GM12878 (cell line): Measurements from ENCODE around the gene CYP24A1. TPM values are rescaled to one million over a fixed set of nuclear protein-coding genes. Genes with fewer than 3 reads are reported as not detected.

Experiments used
- ATAC-seq: fragments of 200-7000 bp; cut with Tn5 transposase; 3 replicates; pipeline ENCODE4 v1.9.1; 2020; ENCODE audit warnings: mild to moderate bottlenecking, moderate library complexity
- BruUV-seq: library from RNA; stranded (reverse); fragments of 400-500 nt; replicated peaks from 2 replicates; lab custom pipeline; 2021; lab: Mats Ljungman, UMichigan
- CTCF ChIA-PET: fragments of 300-600 bp; sonication (Branson Sonifier 250); formaldehyde crosslinking; extraction: SDS; loops from one replicate; lab custom pipeline; 2021; ENCODE audit warnings: inconsistent platforms; lab: Yijun Ruan, JAX
- POLR2A ChIA-PET: fragments of 350-600 bp; formaldehyde crosslinking; extraction: SDS; loops from one replicate; lab custom pipeline; 2021; ENCODE audit warnings: inconsistent platforms; lab: Charles Lee
- RAD21 ChIA-PET: fragments of 300-600 bp; sonication (Branson Sonifier 250); formaldehyde crosslinking; loops from one replicate; lab custom pipeline; 2023; ENCODE audit warnings: antibody characterized with exemption; ENCODE audit not compliant: unreplicated experiment; lab: Charles Lee
- SMC1A ChIA-PET: fragments of 300-600 bp; sonication (Branson Sonifier 250); formaldehyde crosslinking; loops from one replicate; lab custom pipeline; 2023; ENCODE audit not compliant: unreplicated experiment, uncharacterized antibody; lab: Charles Lee
- DNase-seq: peaks from one replicate; pipeline ENCODE4 v3.0.0-alpha.2; 2011; ENCODE audit warnings: low read depth, low spot score
- FAIRE-seq: peaks from 3 replicates; lab custom pipeline; 2011; peaks lifted over from hg19 to GRCh38; lab: Jason Lieb, UNC
- H2AFZ ChIP-seq: 2 replicates; pipeline ENCODE4 v1.6.0; 2011; ENCODE audit warnings: low read depth, low read length, control low read depth; ENCODE audit not compliant: control insufficient read depth
- H3K27ac ChIP-seq: 2 replicates; pipeline ENCODE4 v1.5.1; 2011; ENCODE audit warnings: control low read depth; ENCODE audit not compliant: control insufficient read depth, insufficient read depth
- H3K27me3 ChIP-seq, 2 experiments: replicated peaks in 1 of 2; 2 replicates each; pipeline versions ENCODE4 v1.6.0 to v1.6.1; 2011; ENCODE audit warnings: low read length in 1 of 2; ENCODE audit not compliant: control insufficient read depth in 2 of 2, insufficient read depth in 2 of 2
- H3K36me3 ChIP-seq, 2 experiments: 2 replicates each; pipeline ENCODE4 v1.5.1; 2011; ENCODE audit warnings: low read length in 1 of 2; ENCODE audit not compliant: control insufficient read depth in 2 of 2, insufficient read depth in 2 of 2
- H3K4me1 ChIP-seq: 2 replicates; pipeline ENCODE4 v1.6.1; 2011; ENCODE audit warnings: mild to moderate bottlenecking, low read length, moderate library complexity, mixed read lengths; ENCODE audit not compliant: control insufficient read depth, insufficient read depth
- H3K4me2 ChIP-seq: 2 replicates; pipeline ENCODE4 v1.6.0; 2011; ENCODE audit warnings: control low read depth; ENCODE audit not compliant: control insufficient read depth, insufficient read depth
- H3K4me3 ChIP-seq: fragments of 200-600 bp; sonication (generic); 2 replicates; pipeline ENCODE4 v1.5.1; 2016
- H3K79me2 ChIP-seq: 2 replicates; pipeline ENCODE4 v1.6.0; 2011; ENCODE audit warnings: low read length; ENCODE audit not compliant: control insufficient read depth, insufficient read depth
- H3K9ac ChIP-seq: 2 replicates; pipeline ENCODE4 v1.8.0; 2011; ENCODE audit warnings: low read length, control low read depth, mixed read lengths; ENCODE audit not compliant: control insufficient read depth, insufficient read depth
- H3K9me3 ChIP-seq: replicated peaks from 3 replicates; pipeline ENCODE4 v1.5.1; 2011; ENCODE audit warnings: mild to moderate bottlenecking, low read length; ENCODE audit not compliant: control insufficient read depth, insufficient read depth
- H4K20me1 ChIP-seq: 2 replicates; pipeline ENCODE4 v1.6.0; 2011; ENCODE audit not compliant: control insufficient read depth, insufficient read depth
- BRCA1 ChIP-seq: IDR thresholded peaks from 2 replicates; pipeline ENCODE4 v1.6.1; 2011; ENCODE audit warnings: low read depth, low read length, improper control_type of control experiment
- CHD2 ChIP-seq: IDR thresholded peaks from 2 replicates; pipeline ENCODE4 v1.6.1; 2011; ENCODE audit warnings: low read depth, low read length, improper control_type of control experiment, borderline replicate concordance
- EGR1 ChIP-seq, 2 experiments: IDR thresholded peaks; 1 replicate in 1 of 2; 2 replicates in 1 of 2; pipeline ENCODE4 v1.6.1; 2011 to 2012; ENCODE audit warnings: low read depth in 2 of 2, low read length in 2 of 2, borderline replicate concordance in 1 of 2, mild to moderate bottlenecking in 1 of 2, moderate library complexity in 1 of 2
- EP300 ChIP-seq, 2 experiments: fragments of 150-350 bp in 1 of 2; IDR thresholded peaks; 2 replicates each; pipeline ENCODE4 v1.6.1; 2011 to 2012; ENCODE audit warnings: low read depth in 2 of 2, low read length in 2 of 2, borderline replicate concordance in 1 of 2, improper control_type of control experiment in 1 of 2, inconsistent platforms in 1 of 2; ENCODE audit not compliant: control insufficient read depth in 1 of 2
- HCFC1 ChIP-seq: fragments of 150-350 bp; IDR thresholded peaks from 2 replicates; pipeline ENCODE4 v1.6.1; 2014; ENCODE audit warnings: low read length
- HDAC6 ChIP-seq: fragments of 200-600 bp; sonication (generic); IDR thresholded peaks from one replicate; pipeline ENCODE4 v1.8.0; 2017; ENCODE audit warnings: antibody characterized with exemption; ENCODE audit not compliant: unreplicated experiment
- JUND ChIP-seq: IDR thresholded peaks from 2 replicates; pipeline ENCODE4 v1.6.1; 2012; ENCODE audit warnings: low read depth, mild to moderate bottlenecking, low read length, improper control_type of control experiment, moderate library complexity
- LARP7 ChIP-seq: fragments of 450-650 bp; IDR thresholded peaks from 2 replicates; pipeline ENCODE4 v1.6.1; 2017; ENCODE audit warnings: mild to moderate bottlenecking
- NR2C2 ChIP-seq: IDR thresholded peaks from 2 replicates; pipeline ENCODE4 v1.6.1; 2011; ENCODE audit warnings: borderline replicate concordance, low read depth; ENCODE audit not compliant: control insufficient read depth, insufficient read length
- STAT3 ChIP-seq: IDR thresholded peaks from 2 replicates; pipeline ENCODE4 v1.6.1; 2011; ENCODE audit warnings: low read depth, low read length, improper control_type of control experiment
- TCF7 ChIP-seq: IDR thresholded peaks from 2 replicates; pipeline ENCODE4 v1.6.1; 2014; ENCODE audit warnings: antibody characterized with exemption, borderline replicate concordance
- WGBS: methylation state at CpG from one replicate; pipeline ENCODE4 v1.1.6; 2016; ENCODE audit warnings: low lambda C conversion rate; ENCODE audit not compliant: insufficient replicate concordance, insufficient coverage; ENCODE audit errors: missing lambda C conversion rate; 5-methylcytosine and 5-hydroxymethylcytosine counted together
- in situ Hi-C: fragments of 300-500 bp; cut with MboI; formaldehyde crosslinking; loops from 9 replicates; pipeline ENCODE4 v1.14.3; 2018; ENCODE audit warnings: mixed read lengths
- intact Hi-C: fragments of 100-400 bp; cut with micrococcal nuclease; formaldehyde crosslinking; loops from one replicate; pipeline ENCODE4 v1.14.2; 2022; ENCODE audit not compliant: unreplicated experiment
- polyA plus RNA-seq, 11 experiments: library from polyadenylated mRNA; depleted of rRNA in 4 of 11; unstranded in 6 of 11; stranded (reverse) in 5 of 11; fragments of >200 nt; fragmentation: Nextera tagmentation in 4 of 11; fragmentation: Illumina TruSeq in 1 of 11; extraction: Ambion mirVana in 4 of 11; extraction: Trizol in 1 of 11; gene quantifications; 1 replicate in 1 of 11; 2 replicates in 10 of 11; pipeline versions ENCODE4 v1.2.1 to v1.2.3, GENCODE V29; 2011 to 2016; ENCODE audit warnings: inconsistent platforms in 2 of 11, missing spikeins in 2 of 11, low read depth in 1 of 11
- total RNA-seq, 4 experiments: library from RNA; depleted of rRNA in 3 of 4; stranded (reverse); fragments of >200 nt in 3 of 4; fragmentation: Illumina TruSeq in 1 of 4; extraction: Trizol in 1 of 4; gene quantifications; 2 replicates each; pipeline versions ENCODE4 v1.2.1 to v1.2.3, GENCODE V29; 2013 to 2021
- TF ChIP-seq, protein P1 (sequence below): fragments of 450-650 bp; formaldehyde crosslinking; IDR thresholded peaks from 2 replicates; pipeline ENCODE4 v1.5.0; 2022; ENCODE audit warnings: mild to moderate bottlenecking, missing genetic modification characterization
- TF ChIP-seq, protein P2 (sequence below): IDR thresholded peaks from 2 replicates; pipeline ENCODE4 v1.6.1; 2012; ENCODE audit warnings: low read depth, low read length, improper control_type of control experiment
- TF ChIP-seq, protein P3 (sequence below): fragments of 150-350 bp; IDR thresholded peaks from 2 replicates; pipeline ENCODE4 v1.6.1; 2014; ENCODE audit warnings: mild to moderate bottlenecking, low read depth, low read length
- TF ChIP-seq, protein P4 (sequence below): fragments of 450-650 bp; IDR thresholded peaks from 2 replicates; pipeline ENCODE4 v1.6.1; 2018; ENCODE audit warnings: borderline replicate concordance, mild to moderate bottlenecking; ENCODE audit not compliant: partially characterized antibody
- TF ChIP-seq, protein P5 (sequence below): IDR thresholded peaks from 2 replicates; pipeline ENCODE4 v1.6.1; 2012; ENCODE audit warnings: low read depth, low read length, improper control_type of control experiment

Gene CYP24A1
- total and polyA plus RNA-seq, 10 of the 15 experiments (the other 5 are each of a cell fraction or from before 2014, with no cell fraction given) = 0.69 TPM; not detected in 9

DNA sequence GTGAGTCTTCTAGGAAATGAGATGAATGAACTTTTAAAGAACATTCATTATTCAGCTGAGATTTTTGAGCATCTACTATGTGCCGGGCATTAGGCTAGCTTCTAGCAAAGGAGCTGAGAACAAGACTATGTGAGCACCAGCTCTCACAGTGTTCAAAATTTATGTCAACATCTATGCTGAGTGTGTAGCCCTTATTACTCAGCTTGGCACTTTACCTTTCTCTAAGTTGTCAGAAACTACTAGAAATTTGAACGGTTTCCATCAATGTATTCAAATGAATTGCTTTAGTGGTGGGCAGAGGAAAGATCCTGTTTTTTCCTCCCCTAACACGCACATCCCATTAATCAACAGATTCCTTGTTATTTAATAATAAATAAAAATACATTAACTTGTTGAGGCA, 33.3 kb downstream of the CYP24A1 start:
- FAIRE-seq (no peak), ATAC-seq (no peak), DNase-seq (no peak)
- intact Hi-C loops (no loop called here), in situ Hi-C loops (no loop called here)
- POLR2A ChIA-PET = no interaction called here
- RAD21 ChIA-PET = no interaction called here
- CTCF ChIA-PET = interaction anchor here (1.2 kb wide), 1 partner anchor 60 kb away, joined by 5 read pairs; no protein-coding TSS in a partner anchor
- Histone ChIP-seq H3K4me3 (no peak overlapping the region), H3K79me2 (no peaks in the 10 kb centered on the region), H3K4me2 (no peak overlapping the region), H2AFZ (no peak overlapping the region), H3K36me3 (no peaks in the 10 kb centered on the region), H3K9me3 (no peaks in the 10 kb centered on the region; the same call in 2 of the 3 replicates), H4K20me1 (no peaks in the 10 kb centered on the region), H3K27ac (no peak overlapping the region), H3K9ac (no peak overlapping the region), H3K27me3 (no peaks in the 10 kb centered on the region; a peak in 1 of 4 replicates), H3K4me1 (no peaks in the 10 kb centered on the region)
- WGBS = 60% methylated on average over 3 of the region's 3 CpGs
- BruUV-seq = no TSS peak
- SMC1A ChIA-PET = no interaction called here
- no peak for TF ChIP-seq BRCA1
- TF ChIP-seq EGR1 (IDR thresholded peaks at IDR 0.05; ENCODE audit: borderline replicate concordance in 1 of 2, low read depth in 2 of 2, low read length in 2 of 2) = no peak
- TF ChIP-seq HDAC6 = no peak
- TF ChIP-seq TCF7 = no peak
- no peak for TF ChIP-seq JUND
- TF ChIP-seq, protein P1, sequence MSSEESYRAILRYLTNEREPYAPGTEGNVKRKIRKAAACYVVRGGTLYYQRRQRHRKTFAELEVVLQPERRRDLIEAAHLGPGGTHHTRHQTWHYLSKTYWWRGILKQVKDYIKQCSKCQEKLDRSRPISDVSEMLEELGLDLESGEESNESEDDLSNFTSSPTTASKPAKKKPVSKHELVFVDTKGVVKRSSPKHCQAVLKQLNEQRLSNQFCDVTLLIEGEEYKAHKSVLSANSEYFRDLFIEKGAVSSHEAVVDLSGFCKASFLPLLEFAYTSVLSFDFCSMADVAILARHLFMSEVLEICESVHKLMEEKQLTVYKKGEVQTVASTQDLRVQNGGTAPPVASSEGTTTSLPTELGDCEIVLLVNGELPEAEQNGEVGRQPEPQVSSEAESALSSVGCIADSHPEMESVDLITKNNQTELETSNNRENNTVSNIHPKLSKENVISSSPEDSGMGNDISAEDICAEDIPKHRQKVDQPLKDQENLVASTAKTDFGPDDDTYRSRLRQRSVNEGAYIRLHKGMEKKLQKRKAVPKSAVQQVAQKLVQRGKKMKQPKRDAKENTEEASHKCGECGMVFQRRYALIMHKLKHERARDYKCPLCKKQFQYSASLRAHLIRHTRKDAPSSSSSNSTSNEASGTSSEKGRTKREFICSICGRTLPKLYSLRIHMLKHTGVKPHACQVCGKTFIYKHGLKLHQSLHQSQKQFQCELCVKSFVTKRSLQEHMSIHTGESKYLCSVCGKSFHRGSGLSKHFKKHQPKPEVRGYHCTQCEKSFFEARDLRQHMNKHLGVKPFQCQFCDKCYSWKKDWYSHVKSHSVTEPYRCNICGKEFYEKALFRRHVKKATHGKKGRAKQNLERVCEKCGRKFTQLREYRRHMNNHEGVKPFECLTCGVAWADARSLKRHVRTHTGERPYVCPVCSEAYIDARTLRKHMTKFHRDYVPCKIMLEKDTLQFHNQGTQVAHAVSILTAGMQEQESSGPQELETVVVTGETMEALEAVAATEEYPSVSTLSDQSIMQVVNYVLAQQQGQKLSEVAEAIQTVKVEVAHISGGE = no peak
- TF ChIP-seq NR2C2 = no peak
- TF ChIP-seq, protein P2, sequence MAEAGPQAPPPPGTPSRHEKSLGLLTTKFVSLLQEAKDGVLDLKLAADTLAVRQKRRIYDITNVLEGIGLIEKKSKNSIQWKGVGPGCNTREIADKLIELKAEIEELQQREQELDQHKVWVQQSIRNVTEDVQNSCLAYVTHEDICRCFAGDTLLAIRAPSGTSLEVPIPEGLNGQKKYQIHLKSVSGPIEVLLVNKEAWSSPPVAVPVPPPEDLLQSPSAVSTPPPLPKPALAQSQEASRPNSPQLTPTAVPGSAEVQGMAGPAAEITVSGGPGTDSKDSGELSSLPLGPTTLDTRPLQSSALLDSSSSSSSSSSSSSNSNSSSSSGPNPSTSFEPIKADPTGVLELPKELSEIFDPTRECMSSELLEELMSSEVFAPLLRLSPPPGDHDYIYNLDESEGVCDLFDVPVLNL = no peak
- no peak for TF ChIP-seq EP300 (IDR thresholded peaks at IDR 0.05; ENCODE audit: borderline replicate concordance in 1 of 2, control insufficient read depth in 1 of 2, low read depth in 2 of 2, low read length in 2 of 2)
- no peak for TF ChIP-seq LARP7
- no peak for TF ChIP-seq CHD2
- TF ChIP-seq, protein P3, sequence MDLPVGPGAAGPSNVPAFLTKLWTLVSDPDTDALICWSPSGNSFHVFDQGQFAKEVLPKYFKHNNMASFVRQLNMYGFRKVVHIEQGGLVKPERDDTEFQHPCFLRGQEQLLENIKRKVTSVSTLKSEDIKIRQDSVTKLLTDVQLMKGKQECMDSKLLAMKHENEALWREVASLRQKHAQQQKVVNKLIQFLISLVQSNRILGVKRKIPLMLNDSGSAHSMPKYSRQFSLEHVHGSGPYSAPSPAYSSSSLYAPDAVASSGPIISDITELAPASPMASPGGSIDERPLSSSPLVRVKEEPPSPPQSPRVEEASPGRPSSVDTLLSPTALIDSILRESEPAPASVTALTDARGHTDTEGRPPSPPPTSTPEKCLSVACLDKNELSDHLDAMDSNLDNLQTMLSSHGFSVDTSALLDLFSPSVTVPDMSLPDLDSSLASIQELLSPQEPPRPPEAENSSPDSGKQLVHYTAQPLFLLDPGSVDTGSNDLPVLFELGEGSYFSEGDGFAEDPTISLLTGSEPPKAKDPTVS = no peak
- TF ChIP-seq, protein P4, sequence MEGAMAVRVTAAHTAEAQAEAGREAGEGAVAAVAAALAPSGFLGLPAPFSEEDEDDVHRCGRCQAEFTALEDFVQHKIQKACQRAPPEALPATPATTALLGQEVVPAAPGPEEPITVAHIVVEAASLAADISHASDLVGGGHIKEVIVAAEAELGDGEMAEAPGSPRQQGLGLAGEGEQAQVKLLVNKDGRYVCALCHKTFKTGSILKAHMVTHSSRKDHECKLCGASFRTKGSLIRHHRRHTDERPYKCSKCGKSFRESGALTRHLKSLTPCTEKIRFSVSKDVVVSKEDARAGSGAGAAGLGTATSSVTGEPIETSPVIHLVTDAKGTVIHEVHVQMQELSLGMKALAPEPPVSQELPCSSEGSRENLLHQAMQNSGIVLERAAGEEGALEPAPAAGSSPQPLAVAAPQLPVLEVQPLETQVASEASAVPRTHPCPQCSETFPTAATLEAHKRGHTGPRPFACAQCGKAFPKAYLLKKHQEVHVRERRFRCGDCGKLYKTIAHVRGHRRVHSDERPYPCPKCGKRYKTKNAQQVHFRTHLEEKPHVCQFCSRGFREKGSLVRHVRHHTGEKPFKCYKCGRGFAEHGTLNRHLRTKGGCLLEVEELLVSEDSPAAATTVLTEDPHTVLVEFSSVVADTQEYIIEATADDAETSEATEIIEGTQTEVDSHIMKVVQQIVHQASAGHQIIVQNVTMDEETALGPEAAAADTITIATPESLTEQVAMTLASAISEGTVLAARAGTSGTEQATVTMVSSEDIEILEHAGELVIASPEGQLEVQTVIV = no peak
- TF ChIP-seq HCFC1 = no peak
- TF ChIP-seq STAT3 = no peak
- TF ChIP-seq, protein P5, sequence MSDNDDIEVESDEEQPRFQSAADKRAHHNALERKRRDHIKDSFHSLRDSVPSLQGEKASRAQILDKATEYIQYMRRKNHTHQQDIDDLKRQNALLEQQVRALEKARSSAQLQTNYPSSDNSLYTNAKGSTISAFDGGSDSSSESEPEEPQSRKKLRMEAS = no peak
